H9 (cell line): ENCODE data around the gene PIK3CD. TPM values are rescaled to one million over a fixed set of nuclear protein-coding genes. Genes with fewer than 3 reads are reported as not detected.

ENCODE experiments used
- DNase-seq: peaks from one replicate; pipeline ENCODE4 v3.0.0-alpha.2; 2017
- H2AFZ ChIP-seq: one replicate; pipeline ENCODE4 v1.6.1; 2013; ENCODE audit warnings: mild to moderate bottlenecking, low read length, control low read depth, moderate library complexity
- H2AK5ac ChIP-seq: 2 replicates; pipeline ENCODE4 v1.6.1; 2013; ENCODE audit warnings: low read length, control low read depth, mixed read lengths; ENCODE audit not compliant: insufficient read length
- H2BK120ac ChIP-seq: one replicate; pipeline ENCODE4 v1.6.1; 2013; ENCODE audit warnings: low read depth, mild to moderate bottlenecking, low read length, control low read depth, inconsistent platforms; ENCODE audit not compliant: poor library complexity, severe bottlenecking
- H2BK12ac ChIP-seq: 2 replicates; pipeline ENCODE4 v1.6.1; 2013; ENCODE audit warnings: low read length, control low read depth, mixed read lengths, low read depth; ENCODE audit not compliant: insufficient read length
- H2BK15ac ChIP-seq: 2 replicates; pipeline ENCODE4 v1.6.1; 2013; ENCODE audit warnings: low read depth, low read length, control low read depth
- H2BK20ac ChIP-seq: one replicate; pipeline ENCODE4 v1.6.1; 2013; ENCODE audit warnings: low read depth, mild to moderate bottlenecking, low read length, control low read depth, inconsistent platforms; ENCODE audit not compliant: poor library complexity, severe bottlenecking
- H2BK5ac ChIP-seq: 2 replicates; pipeline ENCODE4 v1.6.1; 2013; ENCODE audit warnings: low read length, control low read depth, mixed read lengths; ENCODE audit not compliant: insufficient read length
- H3K14ac ChIP-seq: 2 replicates; pipeline ENCODE4 v1.6.1; 2013; ENCODE audit warnings: low read length, control low read depth; ENCODE audit not compliant: insufficient read depth
- H3K18ac ChIP-seq: 2 replicates; pipeline ENCODE4 v1.6.1; 2013; ENCODE audit warnings: low read depth, mild to moderate bottlenecking, mixed read lengths, low read length, control low read depth; ENCODE audit not compliant: insufficient read length
- H3K23ac ChIP-seq: 2 replicates; pipeline ENCODE4 v1.6.1; 2013; ENCODE audit warnings: low read length, control low read depth, mixed read lengths, low read depth; ENCODE audit not compliant: insufficient read length
- H3K23me2 ChIP-seq: 2 replicates; pipeline ENCODE4 v1.6.1; 2013; ENCODE audit warnings: low read depth, mild to moderate bottlenecking, mixed read lengths, low read length, control low read depth; ENCODE audit not compliant: insufficient read length, poor library complexity, severe bottlenecking
- H3K27ac ChIP-seq: 2 replicates; pipeline ENCODE4 v1.5.1; 2013; ENCODE audit warnings: low read length, control low read depth, mixed read lengths, low read depth; ENCODE audit not compliant: insufficient read length
- H3K27me3 ChIP-seq: 2 replicates; pipeline ENCODE4 v1.6.1; 2013; ENCODE audit warnings: low read length, control low read depth, inconsistent platforms; ENCODE audit not compliant: insufficient read depth
- H3K4ac ChIP-seq: 2 replicates; pipeline ENCODE4 v1.6.1; 2013; ENCODE audit warnings: low read depth, mild to moderate bottlenecking, control low read depth, inconsistent platforms, low read length, moderate library complexity
- H3K4me1 ChIP-seq: 2 replicates; pipeline ENCODE4 v1.6.1; 2013; ENCODE audit warnings: low read length, control low read depth, inconsistent platforms; ENCODE audit not compliant: insufficient read depth
- H3K4me2 ChIP-seq: 2 replicates; pipeline ENCODE4 v1.6.1; 2013; ENCODE audit warnings: low read length, control low read depth, mixed read lengths; ENCODE audit not compliant: insufficient read length, insufficient read depth
- H3K56ac ChIP-seq: 2 replicates; pipeline ENCODE4 v1.6.1; 2013; ENCODE audit warnings: low read depth, mild to moderate bottlenecking, mixed read lengths, low read length, control low read depth; ENCODE audit not compliant: insufficient read length
- H3K79me1 ChIP-seq: 2 replicates; pipeline ENCODE4 v1.6.1; 2013; ENCODE audit warnings: low read depth, mild to moderate bottlenecking, moderate library complexity, low read length, control low read depth, inconsistent platforms; ENCODE audit not compliant: insufficient read depth, poor library complexity, severe bottlenecking
- H3K79me2 ChIP-seq: 2 replicates; pipeline ENCODE4 v1.6.1; 2013; ENCODE audit warnings: low read length, control low read depth, inconsistent platforms; ENCODE audit not compliant: insufficient read depth
- H3K9ac ChIP-seq: 2 replicates; pipeline ENCODE4 v1.6.1; 2013; ENCODE audit warnings: low read length, control low read depth, mixed read lengths; ENCODE audit not compliant: insufficient read length; ENCODE audit errors: extremely low read depth
- H3K9me3 ChIP-seq: one replicate; pipeline ENCODE4 v1.6.1; 2013; ENCODE audit warnings: low read depth, low read length, inconsistent platforms; ENCODE audit not compliant: control insufficient read depth
- H3T11ph ChIP-seq: one replicate; pipeline ENCODE4 v1.6.1; 2013; ENCODE audit warnings: mild to moderate bottlenecking, low read length, control low read depth, inconsistent platforms
- H4K20me1 ChIP-seq: one replicate; pipeline ENCODE4 v1.6.1; 2013; ENCODE audit not compliant: control insufficient read depth, insufficient read length, insufficient read depth
- H4K5ac ChIP-seq: 2 replicates; pipeline ENCODE4 v1.6.1; 2013; ENCODE audit warnings: low read depth, mild to moderate bottlenecking, mixed read lengths, low read length, control low read depth; ENCODE audit not compliant: insufficient read length
- H4K8ac ChIP-seq: replicated peaks from 2 replicates; pipeline ENCODE4 v1.6.1; 2013; ENCODE audit warnings: low read length, control low read depth, mixed read lengths, low read depth; ENCODE audit not compliant: insufficient read length
- H4K91ac ChIP-seq: 2 replicates; pipeline ENCODE4 v1.6.1; 2013; ENCODE audit warnings: low read depth, mild to moderate bottlenecking, moderate library complexity, mixed read lengths, low read length, control low read depth; ENCODE audit not compliant: insufficient read length
- H3K27ac Mint-ChIP-seq, 3 experiments: 2 replicates in 2 of 3; 3 replicates in 1 of 3; pipeline ENCODE4 v1.8.0; 2020 to 2021; ENCODE audit warnings: mixed read lengths in 3 of 3, mild to moderate bottlenecking in 1 of 3, moderate library complexity in 1 of 3
- H3K27me3 Mint-ChIP-seq: 2 replicates; pipeline ENCODE4 v1.8.0; 2021; ENCODE audit warnings: low read depth, mild to moderate bottlenecking, moderate library complexity, mixed read lengths
- H3K36me3 Mint-ChIP-seq, 3 experiments: 2 replicates in 2 of 3; 3 replicates in 1 of 3; pipeline ENCODE4 v1.8.0; 2020 to 2021; ENCODE audit warnings: low read depth in 3 of 3, mixed read lengths in 3 of 3; ENCODE audit not compliant: insufficient read depth in 1 of 3
- H3K4me1 Mint-ChIP-seq, 2 experiments: 2 replicates each; pipeline ENCODE4 v1.8.0; 2020; ENCODE audit warnings: mixed read lengths in 2 of 2
- H3K4me3 Mint-ChIP-seq, 2 experiments: 2 replicates in 1 of 2; 3 replicates in 1 of 2; pipeline ENCODE4 v1.8.0; 2020 to 2021; ENCODE audit warnings: mild to moderate bottlenecking in 2 of 2, mixed read lengths in 2 of 2, moderate library complexity in 1 of 2
- H3K9me3 Mint-ChIP-seq, 2 experiments: 2 replicates in 1 of 2; 3 replicates in 1 of 2; pipeline ENCODE4 v1.8.0; 2020; ENCODE audit warnings: mild to moderate bottlenecking in 2 of 2, mixed read lengths in 2 of 2, moderate library complexity in 1 of 2
- CTCF ChIP-seq: fragments of 200-600 bp; sonication (generic); conservative IDR thresholded peaks from 3 replicates; pipeline ENCODE4 v1.8.0; 2021; ENCODE audit warnings: antibody characterized with exemption, mild to moderate bottlenecking
- WGBS: extraction: QIAGEN DNeasy Blood & Tissue Kit; methylation state at CpG from one replicate; pipeline ENCODE4 v1.1.7; 2013; ENCODE audit warnings: missing lambda C conversion rate, low lambda C conversion rate, mixed read lengths; ENCODE audit not compliant: insufficient read length; ENCODE audit errors: extremely low coverage; 5-methylcytosine and 5-hydroxymethylcytosine counted together
- total RNA-seq: library from RNA; stranded (reverse); gene quantifications from 2 replicates; pipeline ENCODE4 v1.2.1, GENCODE V29; 2021

PIK3CD gene
- total RNA-seq, 1 experiment from 2014 or later = 10.0 TPM

GRCh38 chr1:9659328-9659727 is 7.8 kb downstream of the PIK3CD start:
- Histone ChIP-seq H3K27ac (no peak overlapping the region), H2BK15ac (no peak overlapping the region), H3K79me2 (no peaks in the 10 kb centered on the region), H2AFZ (no peak overlapping the region), H3K14ac (no peak overlapping the region), H2BK120ac (no peak overlapping the region), H4K8ac (no peak overlapping the region), H3K23ac (no peak overlapping the region), H3K4me1 (no peaks in the 10 kb centered on the region), H3K9ac (no peak overlapping the region), H3K56ac (no peak overlapping the region), H3K79me1 (no peaks in the 10 kb centered on the region), H2BK5ac (no peak overlapping the region), H3T11ph (no peak overlapping the region), H3K27me3 (no peaks in the 10 kb centered on the region), H3K23me2 (no peaks in the 10 kb centered on the region), H2AK5ac (no peak overlapping the region), H3K4me2 (no peak overlapping the region), H3K4ac (no peak overlapping the region), H3K9me3 (no peaks in the 10 kb centered on the region), H4K91ac (no peak overlapping the region), H4K20me1 (no peaks in the 10 kb centered on the region), H4K5ac (no peak overlapping the region), H3K18ac (no peak overlapping the region), H2BK20ac (no peak overlapping the region), H2BK12ac (no peak overlapping the region)
- H3K4me1 Mint-ChIP-seq = peaks cover 2 to 5% of the 10 kb centered on the region in 2 experiments; a peak in 3 of 4 replicates
- H3K27me3 Mint-ChIP-seq = peaks cover 19% of the 10 kb centered on the region
- no peak overlapping the region for H3K27ac Mint-ChIP-seq
- TF ChIP-seq CTCF = no peak
- DNase-seq = no peak
- H3K4me3 Mint-ChIP-seq = no peak overlapping the region
- H3K9me3 Mint-ChIP-seq = no peaks in the 10 kb centered on the region; a peak in 1 of 5 replicates
- WGBS = no CpG with 5 or more reads among the region's 5 CpGs
- H3K36me3 Mint-ChIP-seq = no peaks in the 10 kb centered on the region; a peak in 1 of 7 replicates
